Keratinocyte (primary cell): Measurements from ENCODE around the gene KAT8.

Source experiments
- CTCF ChIP-seq, 3 experiments: IDR thresholded peaks in 1 of 3; conservative IDR thresholded peaks in 1 of 3; optimal IDR thresholded peaks in 1 of 3; 2 replicates in 2 of 3; 3 replicates in 1 of 3; pipeline versions ENCODE3 to v1.5.1; 2011; ENCODE audit warnings: low read length in 3 of 3, mild to moderate bottlenecking in 3 of 3, moderate library complexity in 2 of 3, control low read depth in 1 of 3, inconsistent platforms in 1 of 3; ENCODE audit not compliant: insufficient read depth in 2 of 3; ENCODE audit errors: extremely low read depth in 1 of 3
- EZH2 ChIP-seq: IDR thresholded peaks from one replicate; pipeline ENCODE4 v1.6.1; 2012; ENCODE audit warnings: inconsistent platforms, mild to moderate bottlenecking, low read length, moderate library complexity

DNA sequence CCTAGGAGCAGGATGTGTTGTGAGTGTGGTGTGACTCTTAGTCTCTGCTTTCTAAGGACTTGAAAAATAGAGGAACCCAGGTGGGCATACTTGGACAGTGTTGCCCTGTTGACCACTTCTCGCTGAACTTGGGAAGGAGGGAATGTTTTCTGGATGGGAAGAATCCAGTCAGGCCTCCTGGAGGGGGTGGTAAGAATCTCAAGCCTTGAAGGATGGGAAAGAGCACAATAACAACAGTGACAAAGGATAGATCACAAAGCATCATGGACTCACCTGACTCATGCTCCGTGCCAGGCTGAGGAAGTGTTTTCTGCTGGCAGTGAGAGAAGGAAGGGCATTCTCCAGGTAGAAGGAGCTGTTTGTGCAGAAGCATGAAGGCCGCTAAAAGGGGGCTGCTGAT is 8.4 kb downstream of the KAT8 start:
- no peak for TF ChIP-seq CTCF (optimal IDR thresholded peaks at IDR 0.05 in 1 of 3, IDR thresholded peaks at IDR 0.05 in 1 of 3, conservative IDR thresholded peaks at IDR 0.05 in 1 of 3; ENCODE audit: extremely low read depth in 1 of 3, insufficient read depth in 2 of 3, low read length in 3 of 3)
- no peak for TF ChIP-seq EZH2
